Fibroblast of pulmonary artery (primary cell): Measurements from ENCODE around the gene GP1BB.

ENCODE experiments used
- DNase-seq: peaks from one replicate; pipeline ENCODE4 v3.0.0-alpha.2; 2010; ENCODE audit warnings: low read depth
- H3K4me3 ChIP-seq: replicated peaks from 2 replicates; pipeline ENCODE4 v1.5.1; 2011; ENCODE audit warnings: low read depth, mild to moderate bottlenecking, control low read depth, low read length, moderate library complexity
- TF ChIP-seq, protein P1 (sequence below): IDR thresholded peaks from 2 replicates; pipeline ENCODE4 v1.5.1; 2011; ENCODE audit warnings: mild to moderate bottlenecking, control low read depth, low read length, inconsistent platforms; ENCODE audit errors: missing control alignments

The GP1BB gene

GRCh38 chr22:19769393-19769715 is 46.0 kb downstream of the GP1BB start:
- H3K4me3 ChIP-seq, result no peak overlapping the region
- TF ChIP-seq, protein P1, sequence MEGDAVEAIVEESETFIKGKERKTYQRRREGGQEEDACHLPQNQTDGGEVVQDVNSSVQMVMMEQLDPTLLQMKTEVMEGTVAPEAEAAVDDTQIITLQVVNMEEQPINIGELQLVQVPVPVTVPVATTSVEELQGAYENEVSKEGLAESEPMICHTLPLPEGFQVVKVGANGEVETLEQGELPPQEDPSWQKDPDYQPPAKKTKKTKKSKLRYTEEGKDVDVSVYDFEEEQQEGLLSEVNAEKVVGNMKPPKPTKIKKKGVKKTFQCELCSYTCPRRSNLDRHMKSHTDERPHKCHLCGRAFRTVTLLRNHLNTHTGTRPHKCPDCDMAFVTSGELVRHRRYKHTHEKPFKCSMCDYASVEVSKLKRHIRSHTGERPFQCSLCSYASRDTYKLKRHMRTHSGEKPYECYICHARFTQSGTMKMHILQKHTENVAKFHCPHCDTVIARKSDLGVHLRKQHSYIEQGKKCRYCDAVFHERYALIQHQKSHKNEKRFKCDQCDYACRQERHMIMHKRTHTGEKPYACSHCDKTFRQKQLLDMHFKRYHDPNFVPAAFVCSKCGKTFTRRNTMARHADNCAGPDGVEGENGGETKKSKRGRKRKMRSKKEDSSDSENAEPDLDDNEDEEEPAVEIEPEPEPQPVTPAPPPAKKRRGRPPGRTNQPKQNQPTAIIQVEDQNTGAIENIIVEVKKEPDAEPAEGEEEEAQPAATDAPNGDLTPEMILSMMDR, result no peak
- DNase-seq, result no peak

GRCh38 chr22:19770349-19771220 is 47.2 kb downstream of the GP1BB start:
- TF ChIP-seq, protein P1, result no peak
- DNase-seq, result no peak

DNA sequence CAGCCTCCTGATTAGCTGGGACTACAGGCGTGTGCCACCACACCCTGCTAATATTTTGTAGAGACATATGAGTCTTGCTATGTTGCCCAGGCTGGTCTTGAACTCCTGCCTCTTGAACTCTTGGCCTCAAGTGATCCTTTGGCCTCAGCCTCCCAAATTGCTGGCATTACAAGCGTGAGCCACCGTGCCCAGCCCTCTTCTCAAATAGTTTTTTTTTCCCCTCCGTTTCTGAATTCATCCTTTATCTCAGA is 49.0 kb downstream of the GP1BB start:
- no peak for DNase-seq
- H3K4me3 ChIP-seq, result no peak overlapping the region
- TF ChIP-seq, protein P1, result no peak

More at GRCh38 chr22:19770349-19771220, 47.2 kb downstream of the GP1BB start:
- no peak overlapping the region for H3K4me3 ChIP-seq

DNA sequence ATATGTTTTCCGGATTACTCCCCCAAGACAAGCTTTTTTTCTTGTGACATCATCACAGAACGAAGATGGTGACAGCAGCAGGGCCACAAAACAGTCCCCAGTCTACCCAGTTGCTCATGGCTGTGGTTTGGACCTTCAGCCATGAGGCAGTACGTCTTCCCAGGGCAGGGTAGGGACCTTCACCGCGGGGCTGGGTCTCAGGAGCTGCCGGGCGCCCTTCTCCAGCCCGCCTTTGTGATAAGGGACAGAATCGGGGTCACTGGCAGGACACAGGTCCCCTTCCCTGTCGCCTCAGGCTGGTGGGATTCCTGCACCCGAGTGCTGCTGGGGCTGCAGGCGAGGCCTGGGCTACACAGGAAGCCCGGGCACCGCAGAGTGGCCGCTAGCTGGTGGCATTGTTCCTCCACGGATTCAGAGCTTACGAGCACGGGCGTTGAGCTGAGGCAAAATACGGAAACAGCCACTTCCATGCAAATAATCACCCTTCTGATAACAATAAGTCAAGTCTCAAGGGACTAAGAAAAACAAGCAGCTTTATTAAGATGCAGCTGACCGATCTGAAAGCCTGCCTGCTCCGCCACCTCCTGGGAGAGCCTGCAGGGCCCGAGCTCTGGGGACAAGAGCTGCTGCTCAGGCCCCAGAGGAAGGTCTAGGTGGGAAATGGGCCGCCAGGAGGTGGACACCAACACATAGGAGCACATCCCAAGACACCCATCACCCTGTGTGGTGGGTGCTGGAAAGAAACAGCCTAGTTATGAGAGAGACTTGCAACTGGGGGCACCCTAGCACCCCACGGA is 49.5 kb downstream of the GP1BB start:
- no peak overlapping the region for H3K4me3 ChIP-seq
- DNase-seq, result no peak
- TF ChIP-seq, protein P1, result no peak

DNA sequence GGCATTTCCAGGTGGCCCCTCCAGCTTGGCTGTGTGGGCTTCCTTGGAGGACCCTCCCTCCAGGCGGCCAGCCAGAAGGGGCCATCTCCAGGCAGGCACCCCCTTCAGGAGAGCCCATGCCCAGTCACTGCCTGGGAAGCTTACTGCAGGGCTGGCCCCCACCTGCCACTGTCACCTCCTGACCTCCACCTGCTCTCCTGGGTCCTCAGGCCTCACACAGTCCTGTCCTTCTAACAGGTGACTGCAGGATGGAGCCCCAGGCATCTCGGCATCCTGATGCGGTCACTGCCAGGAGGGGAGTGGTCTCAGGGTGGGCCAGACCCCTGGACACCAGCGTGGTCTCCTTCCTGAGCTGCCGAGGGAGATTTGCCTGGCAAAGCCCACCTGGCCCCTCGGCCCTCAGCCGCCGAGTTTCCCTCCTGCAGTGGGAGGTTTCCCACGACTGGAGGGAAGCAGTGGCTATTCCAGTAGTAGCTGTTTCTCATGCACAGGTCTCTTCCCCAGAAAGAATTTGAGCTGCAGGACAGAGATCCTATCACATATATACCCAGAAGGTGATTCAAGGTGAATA is 50.2 kb downstream of the GP1BB start:
- TF ChIP-seq, protein P1, result no peak
- H3K4me3 ChIP-seq, result no peak overlapping the region
- no peak for DNase-seq
